A549 (cell line): ENCODE measurements around the gene ZNF664. TPM values are rescaled to one million over a fixed set of nuclear protein-coding genes. Genes with fewer than 3 reads are reported as not detected.

ENCODE experiments used
- ATAC-seq, 2 experiments: fragments of 200-7000 bp in 1 of 2; fragments of >200 bp in 1 of 2; cut with Nextera tagmentation in 1 of 2; cut with Tn5 transposase in 1 of 2; 3 replicates each; pipeline versions ENCODE4 v1.8.0 to v1.9.1; 2018 to 2020; ENCODE audit warnings: mild to moderate bottlenecking in 1 of 2, moderate library complexity in 1 of 2
- CTCF ChIA-PET: fragments of 300-600 bp; sonication (Branson Sonifier 250); formaldehyde crosslinking; extraction: SDS; loops from one replicate; lab custom pipeline; 2021; ENCODE audit warnings: antibody characterized with exemption, inconsistent platforms; lab: Yijun Ruan, JAX
- POLR2A ChIA-PET: fragments of 350-600 bp; formaldehyde crosslinking; extraction: SDS; loops from one replicate; lab custom pipeline; 2021; ENCODE audit warnings: antibody characterized with exemption, inconsistent platforms; lab: Yijun Ruan, JAX
- DNase-seq, 2 experiments: peaks; one replicate each; pipeline versions ENCODE4 v3.0.0 to v3.0.0-alpha.2; 2011 to 2016; ENCODE audit warnings: low read depth in 1 of 2, low spot score in 1 of 2
- FAIRE-seq: peaks from 2 replicates; lab custom pipeline; 2011; peaks lifted over from hg19 to GRCh38; lab: Jason Lieb, UNC
- H3K27ac ChIP-seq, 2 experiments: fragments of >200 bp; sonication (Bioruptor Twin); formaldehyde crosslinking; 3 replicates each; pipeline ENCODE4 v1.5.1; 2016 to 2017
- H3K4me1 ChIP-seq: fragments of >200 bp; sonication (Bioruptor Twin); formaldehyde crosslinking; 3 replicates; pipeline ENCODE4 v1.6.1; 2016
- H3K4me2 ChIP-seq: fragments of >200 bp; sonication (Bioruptor Twin); formaldehyde crosslinking; 3 replicates; pipeline ENCODE4 v1.6.1; 2016
- H3K4me3 ChIP-seq: fragments of >200 bp; sonication (Bioruptor Twin); formaldehyde crosslinking; 3 replicates; pipeline ENCODE4 v1.5.1; 2016
- H3K9me3 ChIP-seq: fragments of >200 bp; sonication (Bioruptor Twin); formaldehyde crosslinking; 3 replicates; pipeline ENCODE4 v1.6.1; 2016
- BHLHE40 ChIP-seq: IDR thresholded peaks from 2 replicates; pipeline ENCODE4 v1.6.1; 2012; ENCODE audit warnings: low read depth, low read length, inconsistent platforms
- CBX8 ChIP-seq: fragments of 200-600 bp; sonication (generic); IDR thresholded peaks from 2 replicates; pipeline ENCODE4 v1.6.1; 2016
- CEBPB ChIP-seq, 2 experiments: fragments of >200 bp in 1 of 2; sonication (Bioruptor Twin) in 1 of 2; formaldehyde crosslinking in 1 of 2; IDR thresholded peaks; 2 replicates each; pipeline ENCODE4 v1.6.1; 2012 to 2016
- EHF ChIP-seq: fragments of 250-450 bp; sonication (Bioruptor Pico); IDR thresholded peaks from 2 replicates; pipeline ENCODE4 v1.5.0; 2020; ENCODE audit warnings: mild to moderate bottlenecking
- EHMT2 ChIP-seq: fragments of 200-600 bp; sonication (generic); IDR thresholded peaks from 2 replicates; pipeline ENCODE4 v1.6.1; 2016; ENCODE audit warnings: antibody characterized with exemption, low read depth, mild to moderate bottlenecking, moderate library complexity
- ESRRA ChIP-seq: fragments of 150-350 bp; IDR thresholded peaks from 2 replicates; pipeline ENCODE4 v1.6.1; 2014; ENCODE audit warnings: mild to moderate bottlenecking, low read length, borderline replicate concordance
- FOSL2 ChIP-seq, 2 experiments: fragments of 450-650 bp in 1 of 2; fragments of >200 bp in 1 of 2; sonication (Bioruptor Twin) in 1 of 2; formaldehyde crosslinking; IDR thresholded peaks; 2 replicates each; pipeline versions ENCODE4 v1.5.0 to v1.6.1; 2016 to 2020; ENCODE audit warnings: mild to moderate bottlenecking in 1 of 2, moderate library complexity in 1 of 2
- GATA3 ChIP-seq: IDR thresholded peaks from 2 replicates; pipeline ENCODE4 v1.6.1; 2012; ENCODE audit warnings: borderline replicate concordance
- HOXA7 ChIP-seq: fragments of 250-450 bp; sonication (Bioruptor Pico); IDR thresholded peaks from 2 replicates; pipeline ENCODE4 v1.5.0; 2020; ENCODE audit warnings: mild to moderate bottlenecking, moderate library complexity
- HOXB13 ChIP-seq: fragments of 250-450 bp; sonication (Bioruptor Pico); IDR thresholded peaks from 2 replicates; pipeline ENCODE4 v1.5.0; 2020; ENCODE audit warnings: low read depth, mild to moderate bottlenecking, moderate library complexity
- JUN ChIP-seq, 2 experiments: fragments of >200 bp; sonication (Bioruptor Twin); formaldehyde crosslinking; IDR thresholded peaks; 2 replicates in 1 of 2; 3 replicates in 1 of 2; pipeline ENCODE4 v1.6.1; 2016 to 2017
- JUNB ChIP-seq: fragments of >200 bp; sonication (Bioruptor Twin); formaldehyde crosslinking; IDR thresholded peaks from 2 replicates; pipeline ENCODE4 v1.6.1; 2016
- KDM5A ChIP-seq: fragments of 200-600 bp; sonication (generic); IDR thresholded peaks from 2 replicates; pipeline ENCODE4 v1.6.1; 2016; ENCODE audit warnings: antibody characterized with exemption, mild to moderate bottlenecking
- MYC ChIP-seq: IDR thresholded peaks from 2 replicates; pipeline ENCODE4 v1.6.1; 2012; ENCODE audit warnings: mild to moderate bottlenecking, inconsistent platforms, low read length, improper control_type of control experiment, borderline replicate concordance
- NPAS2 ChIP-seq: fragments of 250-450 bp; sonication (Bioruptor Pico); IDR thresholded peaks from 2 replicates; pipeline ENCODE4 v1.8.0; 2022; ENCODE audit warnings: mild to moderate bottlenecking, moderate library complexity, borderline replicate concordance
- POLR2A ChIP-seq: IDR thresholded peaks from 2 replicates; pipeline ENCODE4 v1.6.1; 2012; ENCODE audit warnings: mild to moderate bottlenecking, low read length
- RARB ChIP-seq: fragments of 250-450 bp; sonication (Bioruptor Pico); IDR thresholded peaks from 2 replicates; pipeline ENCODE4 v1.8.0; 2021; ENCODE audit warnings: mild to moderate bottlenecking, moderate library complexity
- RCOR1 ChIP-seq: fragments of 150-350 bp; IDR thresholded peaks from 2 replicates; pipeline ENCODE4 v1.6.1; 2014; ENCODE audit warnings: antibody characterized with exemption, low read length, low read depth
- RFX5 ChIP-seq: fragments of 450-650 bp; IDR thresholded peaks from 2 replicates; pipeline ENCODE4 v1.7.1; 2014; ENCODE audit warnings: antibody characterized with exemption, mild to moderate bottlenecking, moderate library complexity
- SREBF2 ChIP-seq: fragments of 450-650 bp; IDR thresholded peaks from 2 replicates; pipeline ENCODE4 v1.6.1; 2014; ENCODE audit warnings: mild to moderate bottlenecking, moderate library complexity
- TP53 ChIP-seq: fragments of 250-450 bp; sonication (Bioruptor Pico); IDR thresholded peaks from 2 replicates; pipeline ENCODE4 v1.5.0; 2021; ENCODE audit warnings: mild to moderate bottlenecking, moderate library complexity
- ZC3H11A ChIP-seq: fragments of 450-650 bp; IDR thresholded peaks from 2 replicates; pipeline ENCODE4 v1.6.1; 2014; ENCODE audit warnings: antibody characterized with exemption, mild to moderate bottlenecking
- ZFP36 ChIP-seq: fragments of 450-650 bp; IDR thresholded peaks from 2 replicates; pipeline ENCODE4 v1.6.1; 2014; ENCODE audit warnings: borderline replicate concordance; ENCODE audit not compliant: partially characterized antibody
- WGBS: methylation state at CpG from one replicate; pipeline ENCODE4 v1.1.6; 2017; ENCODE audit errors: missing lambda C conversion rate; 5-methylcytosine and 5-hydroxymethylcytosine counted together
- polyA plus RNA-seq, 4 experiments: library from polyadenylated mRNA; depleted of rRNA in 3 of 4; stranded (reverse); fragments of >200 nt; fragmentation: RNase III in 1 of 4; extraction: RNeasy Plus Mini Kit Qiagen cat#74134 plus additional on column Dnase treatment in 1 of 4; gene quantifications; 2 replicates in 3 of 4; 3 replicates in 1 of 4; pipeline ENCODE4 v1.2.3, GENCODE V29; 2011 to 2017
- TF ChIP-seq, protein P1 (sequence below): IDR thresholded peaks from 2 replicates; pipeline ENCODE4 v1.6.1; 2012; ENCODE audit warnings: low read depth, borderline replicate concordance
- TF ChIP-seq, protein P2 (sequence below): fragments of >200 bp; sonication (Bioruptor Twin); formaldehyde crosslinking; IDR thresholded peaks from 3 replicates; pipeline ENCODE4 v1.6.1; 2016
- TF ChIP-seq, protein P3 (sequence below): fragments of 250-450 bp; sonication (Bioruptor Pico); IDR thresholded peaks from 2 replicates; pipeline ENCODE4 v1.5.0; 2020; ENCODE audit warnings: low read depth, mild to moderate bottlenecking, moderate library complexity
- TF ChIP-seq, protein P4 (sequence below): IDR thresholded peaks from 2 replicates; pipeline ENCODE4 v1.6.1; 2012
- TF ChIP-seq, protein P5 (sequence below): fragments of >200 bp; sonication (Bioruptor Twin); formaldehyde crosslinking; IDR thresholded peaks from 3 replicates; pipeline ENCODE4 v1.5.1; 2016
- TF ChIP-seq, protein P6 (sequence below): fragments of 150-350 bp; IDR thresholded peaks from 2 replicates; pipeline ENCODE4 v1.6.1; 2014; ENCODE audit warnings: low read depth, mild to moderate bottlenecking, low read length

Gene ZNF664
- polyA plus RNA-seq, 2 of the 4 experiments (the other 2 are of a cell fraction), result 88.3 to 112 TPM

DNA sequence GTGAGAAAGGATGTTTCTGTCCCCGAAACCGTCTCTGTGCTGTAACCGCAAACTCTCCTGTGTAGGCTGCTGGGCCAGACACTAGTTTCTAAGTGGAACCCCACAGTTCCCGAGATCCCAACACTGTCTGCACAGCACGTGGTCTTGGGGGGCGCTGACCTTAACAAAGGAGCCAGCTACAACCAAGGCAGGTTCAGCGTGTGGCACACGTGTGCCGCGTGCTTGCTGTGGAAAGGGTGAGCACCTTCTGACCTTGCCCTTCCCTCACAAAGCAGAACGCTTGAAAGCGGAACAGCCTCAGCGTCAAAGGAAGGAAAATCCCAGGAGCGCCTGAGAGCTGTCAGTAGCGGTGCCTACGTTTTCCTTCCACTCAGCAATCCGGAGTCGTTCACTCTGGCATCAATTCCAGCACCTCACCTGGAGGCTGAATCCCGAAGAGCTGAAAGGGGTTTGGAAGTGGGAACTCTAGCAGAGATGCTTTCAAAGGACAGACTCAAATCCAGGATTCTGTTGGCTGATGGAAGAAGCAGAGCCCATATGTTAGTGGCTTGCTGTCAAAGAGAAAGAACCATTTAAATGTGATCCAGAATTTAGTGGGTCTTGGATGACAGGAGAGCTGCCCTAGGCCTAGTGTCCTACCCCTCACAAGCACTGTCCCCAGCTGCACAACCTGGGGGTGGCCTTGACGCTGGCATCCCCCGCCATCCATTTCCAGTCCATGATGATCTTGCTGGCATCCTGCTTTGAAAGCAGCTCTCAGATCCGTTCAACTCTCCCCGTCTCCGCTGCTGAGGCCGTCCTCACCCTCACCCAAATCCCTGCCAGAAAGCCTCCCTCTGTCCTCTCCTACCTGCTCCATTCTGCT, 27.5 kb upstream of the ZNF664 start:
- Histone ChIP-seq H3K4me3 (no peak overlapping the region), H3K4me2 (no peak overlapping the region), H3K27ac (no peak overlapping the region), H3K4me1 (no peaks in the 10 kb centered on the region), H3K9me3 (no peaks in the 10 kb centered on the region)
- TF ChIP-seq NPAS2 (CRISPR knock-in tag) (no peak), KDM5A (no peak), RARB (CRISPR knock-in tag) (no peak), SREBF2 (no peak), ZFP36 (no peak), TP53 (CRISPR knock-in tag) (no peak), ZC3H11A (no peak), CEBPB (IDR thresholded peaks at IDR 0.05) (no peak), CBX8 (no peak), POLR2A (no peak), HOXA7 (CRISPR knock-in tag) (no peak), GATA3 (no peak), MYC (no peak)
- TF ChIP-seq, protein P1, sequence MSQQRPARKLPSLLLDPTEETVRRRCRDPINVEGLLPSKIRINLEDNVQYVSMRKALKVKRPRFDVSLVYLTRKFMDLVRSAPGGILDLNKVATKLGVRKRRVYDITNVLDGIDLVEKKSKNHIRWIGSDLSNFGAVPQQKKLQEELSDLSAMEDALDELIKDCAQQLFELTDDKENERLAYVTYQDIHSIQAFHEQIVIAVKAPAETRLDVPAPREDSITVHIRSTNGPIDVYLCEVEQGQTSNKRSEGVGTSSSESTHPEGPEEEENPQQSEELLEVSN, result no peak
- TF ChIP-seq, protein P2, sequence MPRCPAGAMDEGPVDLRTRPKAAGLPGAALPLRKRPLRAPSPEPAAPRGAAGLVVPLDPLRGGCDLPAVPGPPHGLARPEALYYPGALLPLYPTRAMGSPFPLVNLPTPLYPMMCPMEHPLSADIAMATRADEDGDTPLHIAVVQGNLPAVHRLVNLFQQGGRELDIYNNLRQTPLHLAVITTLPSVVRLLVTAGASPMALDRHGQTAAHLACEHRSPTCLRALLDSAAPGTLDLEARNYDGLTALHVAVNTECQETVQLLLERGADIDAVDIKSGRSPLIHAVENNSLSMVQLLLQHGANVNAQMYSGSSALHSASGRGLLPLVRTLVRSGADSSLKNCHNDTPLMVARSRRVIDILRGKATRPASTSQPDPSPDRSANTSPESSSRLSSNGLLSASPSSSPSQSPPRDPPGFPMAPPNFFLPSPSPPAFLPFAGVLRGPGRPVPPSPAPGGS, result no peak
- TF ChIP-seq, protein P3, sequence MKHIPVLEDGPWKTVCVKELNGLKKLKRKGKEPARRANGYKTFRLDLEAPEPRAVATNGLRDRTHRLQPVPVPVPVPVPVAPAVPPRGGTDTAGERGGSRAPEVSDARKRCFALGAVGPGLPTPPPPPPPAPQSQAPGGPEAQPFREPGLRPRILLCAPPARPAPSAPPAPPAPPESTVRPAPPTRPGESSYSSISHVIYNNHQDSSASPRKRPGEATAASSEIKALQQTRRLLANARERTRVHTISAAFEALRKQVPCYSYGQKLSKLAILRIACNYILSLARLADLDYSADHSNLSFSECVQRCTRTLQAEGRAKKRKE (CRISPR knock-in tag), result no peak
- ChIA-PET CTCF (interaction anchor here (0.9 to 1.8 kb wide), 3 partner anchors 13 to 244 kb away, joined by 3 to 7 read pairs (median 3); no protein-coding TSS in a partner anchor), POLR2A (no interaction called here)
- no peak for DNase-seq
- ATAC-seq, result peak in 1 of 2 experiments; percentile 18; a peak in 1 of 6 replicates
- WGBS, result 86% methylated on average over 25 of the region's 25 CpGs
- no peak for FAIRE-seq

DNA sequence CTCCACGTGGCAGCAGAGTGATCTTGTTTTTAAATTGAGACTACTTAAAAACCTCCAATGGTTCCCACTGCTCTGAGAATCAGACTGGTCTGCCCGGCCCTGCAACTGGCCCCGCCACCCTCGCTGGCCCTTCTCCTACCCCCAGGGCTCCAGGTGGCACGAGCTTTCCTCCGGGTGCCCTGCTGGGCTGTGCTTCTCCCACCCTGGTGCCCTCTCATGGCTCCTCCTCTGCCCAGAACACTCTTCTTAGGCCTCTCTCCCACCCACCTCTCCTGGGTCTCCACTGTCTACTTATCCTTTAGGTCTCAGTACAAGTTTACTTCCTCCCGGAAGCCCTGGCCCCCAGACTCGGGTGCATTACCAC, 26.9 kb upstream of the ZNF664 start:
- POLR2A ChIA-PET, result no interaction called here
- Histone ChIP-seq H3K4me2 (no peak overlapping the region), H3K9me3 (no peaks in the 10 kb centered on the region), H3K27ac (no peak overlapping the region), H3K4me3 (no peak overlapping the region), H3K4me1 (no peaks in the 10 kb centered on the region)
- CTCF ChIA-PET, result interaction anchor here (0.9 kb wide), 1 partner anchor 14 kb away, joined by 3 read pairs; no protein-coding TSS in a partner anchor
- WGBS, result 58% methylated on average over 8 of the region's 8 CpGs
- DNase-seq (no peak), FAIRE-seq (no peak), ATAC-seq (no peak; a peak in 2 of 6 replicates)
- TF ChIP-seq FOSL2 (IDR thresholded peaks at IDR 0.05) (no peak), FOSL2 (CRISPR knock-in tag; IDR thresholded peaks at IDR 0.05) (no peak), RCOR1 (no peak), NPAS2 (CRISPR knock-in tag) (no peak), JUNB (no peak), EHF (CRISPR knock-in tag) (no peak), RFX5 (no peak), EHMT2 (no peak), SREBF2 (no peak), HOXA7 (CRISPR knock-in tag) (no peak), HOXB13 (CRISPR knock-in tag) (no peak), ESRRA (no peak), ZFP36 (no peak), JUN (IDR thresholded peaks at IDR 0.05) (no peak), RARB (CRISPR knock-in tag) (no peak), BHLHE40 (no peak)
- TF ChIP-seq, protein P4, sequence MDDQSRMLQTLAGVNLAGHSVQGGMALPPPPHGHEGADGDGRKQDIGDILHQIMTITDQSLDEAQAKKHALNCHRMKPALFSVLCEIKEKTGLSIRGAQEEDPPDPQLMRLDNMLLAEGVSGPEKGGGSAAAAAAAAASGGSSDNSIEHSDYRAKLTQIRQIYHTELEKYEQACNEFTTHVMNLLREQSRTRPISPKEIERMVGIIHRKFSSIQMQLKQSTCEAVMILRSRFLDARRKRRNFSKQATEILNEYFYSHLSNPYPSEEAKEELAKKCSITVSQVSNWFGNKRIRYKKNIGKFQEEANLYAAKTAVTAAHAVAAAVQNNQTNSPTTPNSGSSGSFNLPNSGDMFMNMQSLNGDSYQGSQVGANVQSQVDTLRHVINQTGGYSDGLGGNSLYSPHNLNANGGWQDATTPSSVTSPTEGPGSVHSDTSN, result no peak
- TF ChIP-seq, protein P1, result no peak
- TF ChIP-seq, protein P5, sequence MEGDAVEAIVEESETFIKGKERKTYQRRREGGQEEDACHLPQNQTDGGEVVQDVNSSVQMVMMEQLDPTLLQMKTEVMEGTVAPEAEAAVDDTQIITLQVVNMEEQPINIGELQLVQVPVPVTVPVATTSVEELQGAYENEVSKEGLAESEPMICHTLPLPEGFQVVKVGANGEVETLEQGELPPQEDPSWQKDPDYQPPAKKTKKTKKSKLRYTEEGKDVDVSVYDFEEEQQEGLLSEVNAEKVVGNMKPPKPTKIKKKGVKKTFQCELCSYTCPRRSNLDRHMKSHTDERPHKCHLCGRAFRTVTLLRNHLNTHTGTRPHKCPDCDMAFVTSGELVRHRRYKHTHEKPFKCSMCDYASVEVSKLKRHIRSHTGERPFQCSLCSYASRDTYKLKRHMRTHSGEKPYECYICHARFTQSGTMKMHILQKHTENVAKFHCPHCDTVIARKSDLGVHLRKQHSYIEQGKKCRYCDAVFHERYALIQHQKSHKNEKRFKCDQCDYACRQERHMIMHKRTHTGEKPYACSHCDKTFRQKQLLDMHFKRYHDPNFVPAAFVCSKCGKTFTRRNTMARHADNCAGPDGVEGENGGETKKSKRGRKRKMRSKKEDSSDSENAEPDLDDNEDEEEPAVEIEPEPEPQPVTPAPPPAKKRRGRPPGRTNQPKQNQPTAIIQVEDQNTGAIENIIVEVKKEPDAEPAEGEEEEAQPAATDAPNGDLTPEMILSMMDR, result no peak
- TF ChIP-seq, protein P6, sequence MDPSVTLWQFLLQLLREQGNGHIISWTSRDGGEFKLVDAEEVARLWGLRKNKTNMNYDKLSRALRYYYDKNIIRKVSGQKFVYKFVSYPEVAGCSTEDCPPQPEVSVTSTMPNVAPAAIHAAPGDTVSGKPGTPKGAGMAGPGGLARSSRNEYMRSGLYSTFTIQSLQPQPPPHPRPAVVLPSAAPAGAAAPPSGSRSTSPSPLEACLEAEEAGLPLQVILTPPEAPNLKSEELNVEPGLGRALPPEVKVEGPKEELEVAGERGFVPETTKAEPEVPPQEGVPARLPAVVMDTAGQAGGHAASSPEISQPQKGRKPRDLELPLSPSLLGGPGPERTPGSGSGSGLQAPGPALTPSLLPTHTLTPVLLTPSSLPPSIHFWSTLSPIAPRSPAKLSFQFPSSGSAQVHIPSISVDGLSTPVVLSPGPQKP, result no peak
